Medulla oblongata (tissue), 1 donor: ENCODE data around the gene CDC73.
"Not testable (repeated sequence)": the region's sequence is repeated elsewhere in the genome, so short reads cannot be mapped to it uniquely, and the experiment has no call there.

Experiments used
- DNase-seq: peaks from one replicate; pipeline ENCODE4 v3.0.0-alpha.2; 2015; ENCODE audit errors: extremely low spot score

CDC73 gene

DNA sequence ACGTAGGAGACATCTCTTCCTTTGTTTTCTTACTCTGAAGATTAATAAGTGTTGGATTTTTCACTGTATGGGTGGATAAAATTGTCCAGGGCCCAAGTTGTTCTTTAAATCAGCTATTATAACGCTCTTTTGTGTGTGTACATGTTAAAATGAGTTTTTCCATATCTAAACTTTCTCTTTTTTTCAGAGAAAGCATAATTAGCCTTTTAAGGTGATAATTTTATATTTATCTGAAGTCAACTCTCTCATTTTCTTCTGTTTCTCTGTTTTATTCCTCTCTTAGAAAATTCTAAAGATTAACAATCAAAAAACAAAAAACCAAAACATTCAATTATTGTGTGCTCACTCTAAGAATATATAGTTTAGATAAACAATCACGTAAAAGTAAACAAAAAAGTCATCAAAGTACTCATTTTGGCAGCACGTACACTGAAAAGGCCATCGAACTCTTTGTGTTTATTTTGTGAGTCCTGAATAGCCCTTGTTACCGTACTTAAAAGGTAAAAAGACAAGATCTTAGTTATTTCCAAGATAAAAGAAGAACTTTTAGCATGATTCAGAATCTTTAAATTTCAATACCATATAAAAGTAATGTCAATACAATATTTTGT lies 7.2 kb upstream of the CDC73 start:
- DNase-seq, result no peak

DNA sequence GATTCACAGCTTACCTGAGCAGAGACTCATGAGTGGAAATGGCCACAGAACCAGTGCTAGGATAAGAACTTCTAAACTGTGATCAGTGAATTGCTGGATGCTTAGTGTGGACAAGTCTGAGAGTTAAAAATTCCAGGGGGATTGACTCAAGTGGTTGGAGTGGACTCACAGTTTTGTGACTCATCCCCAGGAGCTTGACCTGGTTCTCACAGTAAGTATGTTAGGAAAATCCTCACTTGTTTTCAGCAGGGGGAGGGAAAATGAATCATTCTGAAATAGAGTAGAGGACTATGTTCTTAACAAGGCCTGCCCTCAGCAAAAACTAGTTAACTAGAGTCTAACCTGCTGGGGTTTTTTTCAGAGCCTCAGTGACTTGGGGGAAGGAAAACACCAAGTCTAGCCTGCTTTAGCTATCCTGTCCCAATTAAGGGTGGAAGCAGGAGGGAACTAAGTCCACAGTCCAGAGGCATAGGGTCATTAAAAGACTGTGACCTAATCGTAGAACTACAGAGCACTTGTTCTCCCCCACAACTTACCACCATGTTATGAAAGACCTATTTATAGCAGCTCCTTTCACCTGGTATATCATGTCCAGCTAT lies 6.1 kb upstream of the CDC73 start:
- DNase-seq, result no peak

DNA sequence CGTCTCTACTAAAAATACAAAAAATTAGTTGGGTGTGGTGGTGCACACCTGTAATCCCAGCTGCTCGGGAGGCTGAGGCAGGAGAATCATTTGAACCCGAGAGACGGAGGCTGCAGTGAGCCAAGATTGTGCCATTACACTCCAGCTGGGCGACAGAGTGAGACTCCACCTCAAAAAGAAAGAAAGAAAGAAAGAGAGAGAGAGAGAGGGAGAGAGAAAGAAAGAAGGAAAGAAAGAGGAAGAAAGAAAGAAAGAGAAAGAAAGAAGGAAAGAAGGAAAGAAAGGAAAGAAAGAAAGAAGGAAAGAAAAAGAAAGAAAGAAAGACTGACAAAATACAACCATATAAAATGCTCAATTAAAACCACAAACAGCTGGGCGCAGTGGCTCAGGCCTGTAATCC lies 4.7 kb upstream of the CDC73 start:
- DNase-seq, result not testable (repeated sequence)

DNA sequence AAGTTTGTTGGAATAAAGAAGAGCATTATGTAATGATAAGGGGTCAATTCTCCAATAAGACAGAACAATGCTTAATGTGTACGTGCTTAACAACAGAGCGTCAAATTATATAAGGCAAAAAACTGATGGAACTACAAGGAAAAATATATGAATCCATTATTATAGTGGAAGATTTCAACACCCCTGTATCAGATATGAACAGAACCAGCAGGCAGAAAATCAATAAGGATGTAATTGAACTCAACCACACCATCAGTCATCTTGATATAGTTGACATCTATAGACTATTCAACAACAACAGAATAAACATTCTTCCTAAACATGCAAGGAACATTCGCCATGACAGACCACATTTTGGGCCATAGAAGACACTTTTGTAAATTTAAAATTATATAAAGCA lies 3.6 kb upstream of the CDC73 start:
- no peak for DNase-seq

DNA sequence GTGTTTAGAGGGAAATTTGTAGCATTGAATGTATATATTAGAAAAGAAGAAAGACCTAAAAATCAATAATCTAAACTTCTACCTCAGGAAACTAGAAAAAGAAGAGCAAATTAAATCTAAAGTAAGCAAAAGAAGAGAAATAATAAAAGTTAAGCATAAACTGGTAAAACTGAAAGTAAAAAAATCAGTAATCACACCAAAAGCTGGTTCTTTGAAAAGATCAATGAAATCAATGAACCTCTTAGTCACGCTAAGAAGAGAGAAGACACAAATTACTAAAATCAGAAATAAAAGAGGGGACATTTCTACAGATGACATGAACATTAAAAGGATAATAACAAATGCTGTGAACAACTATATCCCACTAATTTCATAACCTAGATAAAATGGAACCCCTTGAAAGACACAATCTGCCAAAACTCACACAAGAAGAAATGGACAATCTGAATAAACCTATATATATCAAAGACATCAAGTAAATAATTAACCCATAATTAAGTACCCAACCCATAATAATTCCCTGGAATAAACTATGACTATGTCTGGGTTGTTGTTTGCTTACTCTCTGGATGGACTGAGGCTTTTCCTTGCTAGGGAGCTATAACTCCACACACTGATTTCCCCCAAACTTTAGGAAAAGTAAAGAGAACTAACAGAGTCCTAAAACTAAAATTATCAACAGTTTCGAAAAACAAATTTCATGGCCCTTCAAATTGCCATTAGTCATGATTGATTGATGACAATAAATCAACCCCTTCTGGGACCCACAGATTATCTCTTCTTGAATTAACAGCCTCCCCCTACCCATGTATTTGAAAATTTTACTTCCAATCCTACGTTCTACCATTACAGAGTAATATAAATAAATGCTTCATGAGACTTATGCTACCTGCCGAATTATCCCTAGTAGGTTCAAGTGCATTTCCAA lies 2.8 kb upstream of the CDC73 start:
- no peak for DNase-seq

DNA sequence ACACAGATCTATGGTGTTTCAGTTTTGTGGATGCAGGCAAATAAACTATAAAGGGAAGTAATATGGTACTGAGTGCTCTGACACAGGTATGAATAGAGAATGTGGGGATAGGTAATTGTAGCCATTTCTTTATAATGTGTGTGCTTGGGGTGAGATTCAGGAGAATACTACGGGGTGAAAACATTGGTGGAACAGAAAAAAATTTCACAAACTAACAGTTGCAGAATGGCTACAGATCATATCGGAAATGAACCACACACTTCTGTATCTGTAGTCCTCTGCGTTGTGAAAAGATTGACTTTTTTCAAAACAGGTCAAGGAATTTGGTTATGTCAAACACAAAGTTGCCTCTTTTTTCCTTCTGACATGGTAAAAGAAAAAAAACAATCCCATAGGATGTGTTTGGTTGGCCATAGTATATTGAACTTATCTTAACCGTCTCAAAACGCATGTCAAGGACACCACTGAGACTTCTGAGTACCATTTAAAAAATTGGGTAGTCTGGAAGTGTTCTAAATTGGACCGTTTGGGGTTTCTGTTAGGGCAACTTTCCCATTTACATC lies 1.1 kb upstream of the CDC73 start:
- DNase-seq, result peak; percentile 28

DNA sequence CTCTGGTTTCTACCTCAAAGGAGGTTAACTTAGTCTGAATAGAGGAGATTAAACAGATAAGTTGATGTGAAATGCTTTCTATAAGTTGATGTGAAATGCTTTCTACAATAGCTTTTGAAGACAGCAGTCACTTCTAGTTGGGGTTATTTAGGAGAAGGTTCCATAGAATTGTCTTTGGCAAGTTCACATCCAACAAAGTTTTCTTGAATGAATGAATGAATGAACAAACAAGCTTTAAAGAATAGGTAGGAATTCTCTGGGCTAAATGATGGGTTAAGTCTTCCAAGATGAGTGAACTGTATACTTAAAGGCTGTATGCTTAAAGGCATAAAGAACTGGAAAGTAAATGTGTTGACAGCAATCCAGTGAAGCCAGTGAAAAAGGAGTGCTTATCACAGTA lies 1.9 kb downstream of the CDC73 start:
- DNase-seq, result no peak

DNA sequence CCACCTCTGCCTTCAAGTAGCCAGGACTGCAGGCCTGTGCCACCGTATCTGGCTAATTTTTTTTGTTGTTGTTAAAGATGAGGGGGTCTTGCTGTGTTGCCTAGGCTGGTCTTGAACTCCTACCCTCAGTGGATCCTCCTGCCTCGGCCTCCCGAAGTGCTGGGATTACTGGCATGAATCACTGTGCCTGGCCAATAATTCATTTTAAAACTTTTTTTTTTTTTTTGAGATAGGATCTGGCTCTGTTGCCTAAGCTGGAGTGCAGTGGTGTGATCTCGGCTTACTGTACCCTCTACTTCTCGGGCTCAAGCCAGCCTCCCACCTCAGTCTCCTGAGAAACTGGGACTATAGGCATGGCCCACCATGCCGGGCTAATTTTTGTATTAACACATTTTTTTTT lies 3.5 kb downstream of the CDC73 start:
- DNase-seq, result no peak

DNA sequence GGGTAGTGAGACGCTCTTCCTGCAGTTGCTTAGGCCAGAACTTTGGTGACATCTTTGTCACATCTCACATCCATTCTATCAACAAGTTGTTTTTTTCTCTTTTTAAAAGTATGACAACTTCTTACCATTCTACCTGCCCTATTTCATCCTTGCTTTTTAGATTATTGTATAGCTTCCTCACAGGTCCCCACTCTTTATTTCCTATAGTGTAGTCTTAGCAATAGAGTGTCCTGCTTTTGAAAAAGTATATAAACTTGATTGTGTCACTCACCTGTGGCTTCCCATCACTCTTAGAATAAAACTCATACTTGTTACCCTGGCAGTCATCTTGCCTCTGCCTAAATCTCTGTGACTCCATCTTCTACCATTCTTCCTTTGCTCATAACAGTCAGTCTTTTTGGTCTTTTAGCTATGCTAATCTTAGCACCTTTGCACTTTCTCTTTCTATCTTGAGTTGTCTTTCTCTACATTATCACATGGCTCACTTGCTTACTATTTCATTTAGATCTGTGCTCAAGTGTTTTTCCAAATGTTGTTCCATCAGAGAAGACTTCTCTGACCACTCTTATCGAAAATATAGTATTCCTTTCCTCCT lies 9.5 kb downstream of the CDC73 start:
- no peak for DNase-seq

DNA sequence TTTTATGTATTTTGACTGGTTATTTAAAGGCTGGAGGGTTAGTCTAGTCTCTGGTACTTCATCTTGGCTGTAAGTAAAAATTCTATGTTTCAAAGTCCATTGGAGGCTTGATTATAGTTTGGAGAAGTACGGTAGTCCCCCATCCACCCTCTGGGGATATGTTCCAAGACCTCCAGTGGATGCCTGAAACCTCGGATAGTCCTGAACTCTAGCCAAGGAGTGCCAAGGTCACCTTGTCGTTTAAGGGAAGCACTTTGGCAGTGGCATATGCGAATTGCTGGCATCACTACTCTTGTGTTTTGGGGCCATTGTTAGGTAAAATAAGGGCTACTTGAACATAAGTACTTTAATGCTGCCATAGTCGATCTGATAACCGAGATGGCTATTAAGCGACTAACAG lies 18.4 kb downstream of the CDC73 start:
- no peak for DNase-seq

DNA sequence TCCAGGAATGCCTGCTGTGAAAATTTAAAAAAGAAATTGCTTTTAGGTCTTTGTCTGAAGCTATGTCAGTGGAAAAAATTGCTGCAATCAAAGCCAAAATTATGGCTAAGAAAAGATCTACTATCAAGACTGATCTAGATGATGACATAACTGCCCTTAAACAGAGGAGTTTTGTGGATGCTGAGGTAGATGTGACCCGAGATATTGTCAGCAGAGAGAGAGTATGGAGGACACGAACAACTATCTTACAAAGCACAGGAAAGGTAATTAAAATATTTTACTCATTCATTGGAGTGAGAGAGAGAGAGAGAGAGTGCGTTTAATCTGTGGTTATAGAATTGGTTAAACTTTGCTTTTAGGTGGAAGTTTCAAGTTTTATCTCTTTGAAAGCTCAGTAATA lies 20.0 kb downstream of the CDC73 start:
- no peak for DNase-seq

DNA sequence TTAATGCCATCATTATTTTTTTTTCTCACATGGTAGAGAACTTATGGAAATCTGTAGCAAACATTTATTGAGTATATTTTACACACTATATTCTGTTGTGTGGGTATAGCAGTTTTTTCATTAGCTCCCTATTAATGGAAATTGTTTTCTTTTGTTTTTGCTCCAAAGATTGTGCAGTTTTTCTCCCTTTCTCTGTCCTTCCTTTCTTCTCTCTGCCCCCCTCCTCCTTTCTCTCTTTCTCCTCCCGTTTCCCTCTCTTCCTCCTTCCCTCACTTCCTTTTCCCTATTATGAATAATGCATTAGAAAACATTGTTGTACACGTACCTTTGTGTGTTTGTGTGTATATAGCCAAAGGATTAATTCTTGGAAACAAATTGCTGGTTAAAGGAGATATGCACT lies 20.6 kb downstream of the CDC73 start:
- DNase-seq, result no peak

DNA sequence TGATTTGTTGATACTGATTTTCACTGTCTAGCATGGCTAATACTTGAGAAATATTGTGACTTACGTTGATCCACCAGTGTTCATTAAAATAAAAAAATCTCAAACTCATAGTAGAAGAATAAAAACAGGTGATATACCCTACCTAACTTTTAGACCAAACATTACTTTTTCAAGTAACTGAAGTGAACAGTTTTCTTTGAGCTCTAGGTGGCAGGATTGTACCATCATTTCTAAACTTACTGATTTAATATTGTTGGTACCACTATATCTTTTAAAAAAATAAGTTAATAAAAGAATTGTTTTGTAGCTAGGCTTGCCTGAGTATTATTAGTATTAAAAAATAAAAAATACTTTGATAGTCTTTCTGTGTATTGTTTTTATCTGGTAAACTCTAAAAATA lies 21.5 kb downstream of the CDC73 start:
- no peak for DNase-seq

DNA sequence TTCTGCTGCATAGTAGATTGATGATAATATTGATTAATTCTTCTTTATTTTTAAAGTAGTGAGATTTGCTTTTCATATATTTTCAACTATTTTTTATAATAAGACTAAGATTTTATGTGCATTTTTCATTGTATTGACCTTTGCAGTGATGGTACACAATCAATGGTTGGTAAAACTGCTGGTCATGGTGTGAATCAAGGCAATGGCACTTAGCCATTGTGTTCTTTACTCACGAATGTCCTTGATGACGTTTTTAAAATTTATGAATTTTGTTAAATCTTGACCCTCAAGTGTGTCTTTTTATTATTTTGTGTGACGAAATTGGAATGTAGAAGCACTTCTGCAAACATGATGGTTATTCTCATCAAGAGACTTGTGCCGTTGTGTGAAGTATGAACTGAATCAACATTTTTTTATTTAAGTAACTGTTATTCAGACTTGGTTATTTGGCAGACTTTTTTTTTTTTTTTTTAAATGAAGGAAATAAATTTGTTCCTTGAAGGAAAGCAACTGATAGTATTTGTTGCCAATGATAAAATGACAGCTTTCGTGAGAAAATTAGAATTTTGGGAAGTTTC lies 22.6 kb downstream of the CDC73 start:
- DNase-seq, result no peak

DNA sequence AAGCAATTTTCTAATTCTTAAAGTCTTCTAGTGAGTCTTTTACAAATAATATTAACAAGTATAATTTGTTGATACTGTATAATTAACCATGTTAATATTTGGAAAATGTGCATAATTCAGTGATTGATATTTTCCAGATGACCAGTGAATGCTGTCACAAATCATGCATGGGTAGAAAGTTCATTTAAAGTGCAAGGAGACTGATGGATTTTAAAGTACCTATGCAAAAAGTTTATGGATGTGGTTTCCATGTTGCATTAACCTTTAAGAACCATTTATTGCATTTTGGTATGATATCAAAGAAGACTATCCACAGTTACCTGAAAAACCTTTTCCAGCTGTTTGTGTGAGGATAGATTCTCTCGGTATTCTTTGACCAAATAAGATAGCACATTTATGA lies 23.2 kb downstream of the CDC73 start:
- DNase-seq, result no peak

DNA sequence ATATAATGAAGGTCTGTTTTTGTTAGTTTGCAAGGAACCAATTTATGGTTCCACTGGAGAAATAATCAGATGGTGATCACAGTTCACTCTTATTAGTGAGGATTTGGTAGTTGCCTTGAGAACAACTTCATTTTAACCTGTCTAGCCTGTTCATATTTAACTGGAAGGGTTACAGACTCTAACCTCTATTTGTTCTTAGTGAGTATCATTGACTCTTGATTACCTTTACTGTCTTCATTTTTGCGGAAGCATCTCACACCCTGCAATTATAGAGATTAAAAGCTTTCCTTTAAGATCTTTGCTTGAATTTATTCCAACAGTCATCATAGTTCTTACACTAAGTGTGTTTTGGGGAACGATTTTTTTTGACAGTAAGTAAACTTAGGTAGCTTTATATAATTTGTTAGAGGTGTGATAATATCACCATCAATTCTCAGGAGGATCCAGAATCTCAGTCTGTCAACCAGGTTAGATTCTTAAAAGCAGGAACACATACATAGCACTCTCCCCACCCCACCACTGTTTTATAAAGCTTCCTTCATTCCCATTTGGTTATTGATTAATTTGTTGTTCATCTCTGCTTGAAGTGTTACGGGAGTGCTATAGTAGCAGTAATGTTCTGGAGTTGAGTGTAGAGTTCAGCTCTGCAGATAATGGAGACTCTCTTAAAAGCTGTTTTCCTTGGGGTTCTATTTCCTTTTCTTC lies 34.4 kb downstream of the CDC73 start:
- no peak for DNase-seq

DNA sequence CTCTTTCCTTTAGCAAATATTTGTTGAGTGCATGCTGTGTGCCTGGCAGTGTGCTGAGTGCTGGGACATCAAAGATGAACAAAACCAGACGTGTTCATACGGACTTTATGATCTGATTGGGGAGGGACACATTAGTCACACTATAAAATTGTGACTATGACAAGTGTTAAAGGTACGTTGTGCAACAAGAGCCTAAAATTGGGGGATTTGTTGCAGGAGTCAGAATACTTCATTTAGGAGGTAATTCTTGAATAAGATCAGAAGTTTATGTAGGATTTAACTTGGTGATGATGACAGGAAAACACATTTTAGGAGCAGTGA lies 35.0 kb downstream of the CDC73 start:
- DNase-seq, result no peak

DNA sequence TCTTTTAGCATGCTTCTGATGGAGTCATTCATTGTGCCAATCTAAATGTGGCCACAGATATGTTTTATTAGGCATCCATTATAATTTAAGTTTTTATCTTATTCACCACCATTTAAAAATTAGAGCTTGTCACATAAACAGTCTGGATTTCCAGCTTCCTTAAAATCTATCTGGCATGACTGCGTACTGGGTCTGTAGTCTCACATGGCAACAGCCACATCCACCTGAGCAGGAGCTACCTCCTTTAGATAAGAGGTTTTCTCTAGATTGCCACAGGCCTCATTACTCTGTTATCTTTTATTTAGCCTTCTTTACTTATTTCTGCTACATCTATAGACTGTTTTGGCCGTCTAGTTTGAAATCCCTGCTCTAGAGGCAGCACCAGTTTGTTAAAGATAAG lies 35.5 kb downstream of the CDC73 start:
- DNase-seq, result no peak

DNA sequence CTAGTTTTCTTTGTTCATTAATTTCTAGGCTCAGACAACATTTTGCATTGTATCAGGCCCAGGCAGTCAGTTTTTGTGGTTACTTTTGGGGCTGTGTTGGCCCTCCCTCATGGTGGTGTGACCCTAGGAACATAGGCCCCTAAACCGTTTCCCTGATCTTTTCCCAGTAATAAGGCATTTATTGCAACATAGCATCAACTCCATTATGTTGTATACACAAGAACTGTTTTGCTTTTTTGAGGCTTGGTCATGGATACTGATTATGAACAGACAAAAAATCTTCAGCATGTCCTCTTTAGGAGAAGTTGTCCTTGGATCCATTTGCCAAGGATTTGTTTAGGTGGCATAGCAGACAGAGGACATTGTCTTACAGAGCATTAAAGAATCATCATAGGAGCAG lies 54.3 kb downstream of the CDC73 start:
- no peak for DNase-seq

DNA sequence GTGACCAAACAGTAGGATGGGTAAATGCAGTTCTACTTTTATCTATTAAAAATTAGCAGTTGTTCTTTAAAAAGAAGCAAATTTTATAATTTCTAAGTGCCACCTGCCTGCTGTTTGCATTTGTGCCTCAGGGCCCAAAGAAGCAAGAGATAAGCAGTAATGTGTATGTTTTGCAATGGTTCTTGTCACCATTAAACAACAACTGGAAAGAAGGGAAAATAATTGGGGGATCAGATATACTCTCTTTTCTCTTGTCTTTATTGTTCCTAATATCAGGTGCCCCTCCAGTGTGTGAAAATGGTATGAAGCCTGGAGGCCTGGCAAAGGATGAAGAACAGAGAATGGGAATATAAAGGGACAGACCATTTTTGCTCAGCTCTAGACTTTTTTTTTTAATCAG lies 55.0 kb downstream of the CDC73 start:
- no peak for DNase-seq

DNA sequence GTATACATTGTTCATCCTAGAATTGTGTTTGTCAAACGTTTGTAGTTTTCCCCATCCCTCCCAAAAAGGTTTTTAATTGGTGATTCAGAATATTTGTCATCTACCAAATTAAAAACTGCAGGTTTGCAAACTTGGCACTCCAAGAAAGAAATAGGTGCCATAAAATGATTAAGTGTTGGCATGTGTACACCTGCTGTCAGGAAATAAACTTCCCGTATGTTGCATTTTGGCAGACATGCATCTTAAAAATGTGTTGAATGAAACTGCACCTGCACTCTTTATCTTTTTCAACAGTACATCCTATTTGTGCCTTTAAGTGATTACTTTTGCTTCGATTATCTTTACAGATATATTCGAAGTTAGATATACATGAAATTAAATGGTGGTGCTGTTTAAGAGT lies 57.3 kb downstream of the CDC73 start:
- no peak for DNase-seq

DNA sequence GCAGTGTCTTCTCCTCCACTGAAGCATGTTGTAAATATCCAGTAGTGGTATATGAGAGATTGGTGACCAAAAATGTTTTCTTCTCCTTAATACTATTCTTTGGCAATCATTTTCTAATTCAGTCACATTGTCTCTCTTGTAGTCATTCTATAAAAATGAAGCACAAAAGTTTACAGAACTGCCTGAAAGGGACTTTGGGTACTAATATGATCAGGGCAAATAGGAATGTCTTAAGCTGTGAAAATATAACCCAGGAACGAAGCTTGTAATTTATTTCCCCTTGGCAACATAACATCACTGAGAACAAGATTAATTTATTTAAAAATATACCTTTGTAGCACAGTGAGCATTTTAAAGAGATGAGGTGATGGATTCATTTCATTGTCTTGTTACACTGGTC lies 59.7 kb downstream of the CDC73 start:
- DNase-seq, result no peak
